KMS-11 (cell line): ENCODE results near the gene GAK.

Experiments
- H2AFZ ChIP-seq: fragments of 200-600 bp; sonication (generic); 2 replicates; pipeline ENCODE4 v1.6.1; 2016; ENCODE audit warnings: antibody characterized with exemption, mixed run types, low read depth
- H3K27ac ChIP-seq: fragments of 200-600 bp; sonication (generic); 2 replicates; pipeline ENCODE4 v1.6.1; 2016; ENCODE audit warnings: mild to moderate bottlenecking, mixed run types
- H3K27me3 ChIP-seq: fragments of 200-600 bp; sonication (generic); 2 replicates; pipeline ENCODE4 v1.6.1; 2017; ENCODE audit warnings: mild to moderate bottlenecking, low read depth, mixed run types, moderate library complexity; ENCODE audit not compliant: insufficient read depth
- H3K36me3 ChIP-seq: fragments of 200-600 bp; sonication (generic); 2 replicates; pipeline ENCODE4 v1.6.1; 2017; ENCODE audit warnings: mild to moderate bottlenecking, mixed run types; ENCODE audit not compliant: insufficient read depth
- H3K4me1 ChIP-seq: fragments of 200-600 bp; sonication (generic); 2 replicates; pipeline ENCODE4 v1.6.1; 2016; ENCODE audit warnings: mild to moderate bottlenecking, low read depth, mixed run types; ENCODE audit not compliant: poor library complexity, severe bottlenecking
- H3K4me2 ChIP-seq: fragments of 200-600 bp; sonication (generic); 2 replicates; pipeline ENCODE4 v1.7.0; 2016; ENCODE audit warnings: mild to moderate bottlenecking, mixed run types
- H3K4me3 ChIP-seq: fragments of 200-600 bp; sonication (generic); IDR thresholded peaks from 2 replicates; pipeline ENCODE4 v1.6.1; 2017; ENCODE audit warnings: low read depth, low read length, mixed read lengths; ENCODE audit not compliant: insufficient read depth
- H3K79me2 ChIP-seq: fragments of 200-600 bp; sonication (generic); 2 replicates; pipeline ENCODE4 v1.6.1; 2016; ENCODE audit warnings: low read depth, mixed run types; ENCODE audit not compliant: insufficient read depth
- H3K9ac ChIP-seq: fragments of 200-600 bp; sonication (generic); 2 replicates; pipeline ENCODE4 v1.6.1; 2016; ENCODE audit warnings: mild to moderate bottlenecking, mixed run types
- H4K20me1 ChIP-seq: fragments of 200-600 bp; sonication (generic); 2 replicates; pipeline ENCODE4 v1.6.1; 2016; ENCODE audit warnings: mild to moderate bottlenecking, mixed run types; ENCODE audit not compliant: insufficient read depth
- TF ChIP-seq, protein P1 (sequence below): fragments of 200-600 bp; sonication (generic); conservative IDR thresholded peaks from 2 replicates; pipeline ENCODE4 v1.6.1; 2017; ENCODE audit warnings: low read depth, mild to moderate bottlenecking, antibody characterized with exemption, low read length, moderate library complexity, mixed read lengths

Gene GAK

GRCh38 chr4:932713-933070 lies 576 bp upstream of the GAK start:
- Histone ChIP-seq H3K27me3 (no peaks in the 10 kb centered on the region), H3K4me2 (peak overlapping the region; percentile 73; the same call in 1 of the 2 replicates), H3K36me3 (no peaks in the 10 kb centered on the region), H3K9ac (peak overlapping the region; percentile 78; the same call in 1 of the 2 replicates), H3K4me1 (peaks cover 11% of the 10 kb centered on the region), H3K79me2 (peaks cover 42% of the 10 kb centered on the region), H2AFZ (peak overlapping the region; percentile 71), H4K20me1 (no peaks in the 10 kb centered on the region), H3K27ac (peak overlapping the region; percentile 63; the same call in 1 of the 2 replicates), H3K4me3 (no peak overlapping the region)
- TF ChIP-seq, protein P1, sequence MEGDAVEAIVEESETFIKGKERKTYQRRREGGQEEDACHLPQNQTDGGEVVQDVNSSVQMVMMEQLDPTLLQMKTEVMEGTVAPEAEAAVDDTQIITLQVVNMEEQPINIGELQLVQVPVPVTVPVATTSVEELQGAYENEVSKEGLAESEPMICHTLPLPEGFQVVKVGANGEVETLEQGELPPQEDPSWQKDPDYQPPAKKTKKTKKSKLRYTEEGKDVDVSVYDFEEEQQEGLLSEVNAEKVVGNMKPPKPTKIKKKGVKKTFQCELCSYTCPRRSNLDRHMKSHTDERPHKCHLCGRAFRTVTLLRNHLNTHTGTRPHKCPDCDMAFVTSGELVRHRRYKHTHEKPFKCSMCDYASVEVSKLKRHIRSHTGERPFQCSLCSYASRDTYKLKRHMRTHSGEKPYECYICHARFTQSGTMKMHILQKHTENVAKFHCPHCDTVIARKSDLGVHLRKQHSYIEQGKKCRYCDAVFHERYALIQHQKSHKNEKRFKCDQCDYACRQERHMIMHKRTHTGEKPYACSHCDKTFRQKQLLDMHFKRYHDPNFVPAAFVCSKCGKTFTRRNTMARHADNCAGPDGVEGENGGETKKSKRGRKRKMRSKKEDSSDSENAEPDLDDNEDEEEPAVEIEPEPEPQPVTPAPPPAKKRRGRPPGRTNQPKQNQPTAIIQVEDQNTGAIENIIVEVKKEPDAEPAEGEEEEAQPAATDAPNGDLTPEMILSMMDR, result no peak

GRCh38 chr4:931194-931959 lies 739 bp downstream of the GAK start:
- H4K20me1 ChIP-seq, result no peaks in the 10 kb centered on the region
- peaks cover 11% of the 10 kb centered on the region for H3K4me1 ChIP-seq
- H3K27me3 ChIP-seq, result no peaks in the 10 kb centered on the region
- peak overlapping the region; percentile 52 for H3K27ac ChIP-seq
- no peak overlapping the region for H3K4me3 ChIP-seq
- H3K36me3 ChIP-seq, result no peaks in the 10 kb centered on the region
- H2AFZ ChIP-seq, result peak overlapping the region; percentile 30; the same call in 1 of the 2 replicates
- H3K79me2 ChIP-seq, result peaks cover 43% of the 10 kb centered on the region
- TF ChIP-seq, protein P1, result no peak
- peak overlapping the region; percentile 78 for H3K9ac ChIP-seq
- peak overlapping the region; percentile 42; the same call in 1 of the 2 replicates for H3K4me2 ChIP-seq

- Histone ChIP-seq H3K4me1 (peaks cover 11% of the 10 kb centered on the region), H3K4me3 (no peak overlapping the region), H4K20me1 (no peaks in the 10 kb centered on the region), H3K4me2 (peak overlapping the region; percentile 42; the same call in 1 of the 2 replicates), H3K27ac (no peak overlapping the region), H3K79me2 (peaks cover 43% of the 10 kb centered on the region), H2AFZ (no peak overlapping the region), H3K27me3 (no peaks in the 10 kb centered on the region), H3K9ac (peak overlapping the region; percentile 78; the same call in 1 of the 2 replicates), H3K36me3 (no peaks in the 10 kb centered on the region)
- TF ChIP-seq, protein P1, result no peak
These were observed 1.3 kb downstream of the GAK start for GRCh38 chr4:930827-931193.

GRCh38 chr4:930028-930551 lies 2.0 kb downstream of the GAK start:
- Histone ChIP-seq H3K4me1 (peaks cover 11% of the 10 kb centered on the region), H3K36me3 (no peaks in the 10 kb centered on the region), H3K9ac (no peak overlapping the region), H3K27ac (no peak overlapping the region), H4K20me1 (no peaks in the 10 kb centered on the region), H3K79me2 (peaks cover 48% of the 10 kb centered on the region), H2AFZ (no peak overlapping the region), H3K4me3 (no peak overlapping the region), H3K27me3 (no peaks in the 10 kb centered on the region), H3K4me2 (no peak overlapping the region; the same call in 1 of the 2 replicates)
- TF ChIP-seq, protein P1, result no peak
